HG02588 (cell line): ENCODE results near the gene SIK1.
"Not testable (repeated sequence)": the region's sequence is repeated elsewhere in the genome, so short reads cannot be mapped to it uniquely, and the experiment has no call there.

Experiments
- ATAC-seq: cut with Tn5 transposase; IDR thresholded peaks from one replicate; pipeline ENCODE4 v1.9.1; 2021; ENCODE audit warnings: mild to moderate bottlenecking, moderate library complexity; ENCODE audit not compliant: unreplicated experiment

SIK1 gene

DNA sequence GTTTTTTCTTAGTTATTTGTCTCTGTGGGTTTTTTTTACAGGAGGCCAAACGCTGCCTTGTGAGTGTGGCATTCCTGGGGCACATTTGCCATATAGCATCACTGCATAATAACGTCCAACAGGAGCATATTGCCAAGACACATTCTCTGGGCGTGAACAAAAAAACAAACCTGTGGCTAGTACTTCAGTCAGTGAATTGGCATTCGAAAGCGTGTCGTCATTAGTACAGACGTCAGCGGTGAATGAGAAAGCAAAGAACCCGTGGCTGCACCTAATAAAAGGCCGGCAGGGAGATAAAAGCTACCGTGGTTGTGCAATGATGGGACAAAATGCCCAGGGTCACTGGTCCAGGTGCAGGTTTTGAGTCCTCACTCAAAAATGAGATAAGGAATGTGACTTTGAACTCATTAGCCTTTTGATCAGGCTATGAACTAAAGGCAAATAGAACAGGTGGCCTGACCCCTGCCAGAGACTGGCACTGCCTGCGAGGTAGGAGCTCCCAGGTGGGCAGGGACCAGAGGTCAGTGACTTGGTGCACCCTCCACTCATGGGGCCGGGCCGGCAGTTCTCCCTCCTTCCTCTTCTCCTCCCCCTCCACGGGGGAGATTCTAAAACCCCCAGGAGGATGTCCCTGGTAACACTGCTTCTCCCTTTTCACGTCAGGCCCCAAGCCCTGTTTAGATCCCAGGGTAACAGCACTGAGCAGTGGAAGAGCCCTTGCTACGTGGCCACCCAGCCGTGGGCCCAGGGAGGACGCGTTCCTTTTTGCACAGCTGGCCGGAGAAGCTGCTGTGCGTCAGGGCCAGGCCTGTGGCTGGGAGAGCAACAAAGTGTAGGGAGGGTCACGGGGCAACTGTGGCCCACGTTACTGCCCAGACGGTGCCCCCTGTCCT is 14.2 kb upstream of the SIK1 start:
- not testable (repeated sequence) for ATAC-seq

DNA sequence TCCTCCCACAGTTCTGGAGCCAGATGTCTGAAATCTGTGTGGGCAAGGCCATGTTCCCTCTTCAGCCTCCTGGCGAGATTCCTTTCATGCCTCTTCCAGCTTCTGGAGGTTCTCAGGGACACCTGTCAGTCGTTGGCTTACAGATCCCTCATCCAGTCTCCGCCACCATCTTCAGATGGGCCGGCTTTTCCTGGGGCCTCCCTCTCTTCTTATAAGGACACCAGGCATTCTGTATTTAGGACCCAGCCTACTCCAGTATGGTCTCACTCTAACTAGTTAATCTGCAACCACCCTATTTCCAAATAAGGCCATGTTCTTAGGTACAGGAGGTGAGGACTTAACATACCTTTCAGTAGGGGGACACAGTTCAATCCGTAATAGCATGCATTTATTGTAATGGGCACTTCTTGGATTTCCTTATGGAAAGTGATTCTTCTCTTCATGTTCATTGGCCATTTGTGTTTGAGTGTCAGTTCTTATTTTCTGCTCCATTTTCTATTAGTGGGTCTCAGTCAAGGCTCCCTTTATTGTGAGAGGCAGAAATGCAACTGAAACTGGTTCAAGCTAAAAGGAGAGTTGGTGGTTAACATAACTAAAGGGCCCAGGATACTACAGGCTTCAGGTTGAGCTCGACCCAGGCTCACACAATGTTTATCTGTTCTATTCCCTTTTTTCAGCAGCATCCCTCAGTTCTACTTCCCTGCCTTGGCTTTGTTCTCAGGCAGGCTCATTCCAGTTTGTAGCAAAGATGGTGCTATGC is 12.6 kb upstream of the SIK1 start:
- not testable (repeated sequence) for ATAC-seq

DNA sequence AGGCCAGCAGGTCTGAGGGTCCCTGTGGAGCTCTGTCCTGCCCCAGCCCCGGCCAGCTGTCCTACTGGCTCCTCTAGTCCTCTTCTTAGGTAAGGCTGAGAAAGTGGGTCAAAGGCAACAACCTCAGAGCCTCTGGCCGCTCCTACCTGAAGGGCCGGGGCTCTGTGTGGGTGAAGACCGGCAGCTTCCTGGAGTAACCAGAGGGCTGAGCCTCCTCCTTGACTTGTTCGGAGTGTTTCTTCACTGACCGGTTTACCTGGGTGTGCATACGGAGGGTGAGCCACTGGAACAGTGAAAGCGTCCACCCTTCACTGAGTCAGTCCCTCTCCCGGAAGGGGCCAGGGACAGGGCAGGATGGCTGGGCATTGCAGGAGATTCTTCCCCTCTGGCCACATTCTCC is 9.3 kb upstream of the SIK1 start:
- ATAC-seq: not testable (repeated sequence)

DNA sequence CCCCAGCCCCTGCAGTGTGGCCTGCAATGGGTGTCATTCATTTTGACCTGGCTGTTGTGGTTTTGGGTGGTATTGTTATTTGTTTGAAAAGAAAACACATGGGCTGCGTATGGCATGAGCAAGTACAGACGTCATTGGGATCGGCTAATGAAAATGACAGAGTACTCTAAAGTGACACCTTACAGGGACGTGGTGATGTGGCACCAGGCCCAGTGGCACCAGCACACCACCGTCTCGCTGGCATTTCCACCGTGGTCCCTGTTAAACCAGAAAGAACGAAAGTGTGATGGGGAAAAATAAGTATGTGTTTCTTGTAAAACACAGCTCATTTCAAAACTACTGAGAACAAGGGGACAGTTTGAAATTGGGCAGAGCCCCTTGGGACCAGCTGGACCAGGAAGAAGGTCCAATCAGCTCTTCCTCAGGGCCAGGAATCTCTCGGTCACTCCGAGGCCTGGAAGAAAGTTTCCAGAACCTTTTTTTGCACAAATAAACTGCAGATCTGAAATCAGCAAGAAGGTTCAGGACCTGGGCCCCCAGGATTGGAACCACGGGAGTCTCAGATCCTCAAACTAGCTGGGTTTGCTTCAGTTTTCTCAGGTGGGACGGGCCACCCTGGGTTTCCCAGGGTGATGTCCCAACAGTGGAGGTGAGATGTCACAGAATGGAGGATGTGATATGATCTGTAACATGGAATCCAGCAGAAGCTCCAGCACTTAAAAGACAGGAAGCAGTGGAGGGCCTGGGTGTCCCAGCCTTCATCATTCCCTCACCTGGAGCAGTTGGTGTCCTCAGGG is 6.6 kb upstream of the SIK1 start:
- not testable (repeated sequence) for ATAC-seq

DNA sequence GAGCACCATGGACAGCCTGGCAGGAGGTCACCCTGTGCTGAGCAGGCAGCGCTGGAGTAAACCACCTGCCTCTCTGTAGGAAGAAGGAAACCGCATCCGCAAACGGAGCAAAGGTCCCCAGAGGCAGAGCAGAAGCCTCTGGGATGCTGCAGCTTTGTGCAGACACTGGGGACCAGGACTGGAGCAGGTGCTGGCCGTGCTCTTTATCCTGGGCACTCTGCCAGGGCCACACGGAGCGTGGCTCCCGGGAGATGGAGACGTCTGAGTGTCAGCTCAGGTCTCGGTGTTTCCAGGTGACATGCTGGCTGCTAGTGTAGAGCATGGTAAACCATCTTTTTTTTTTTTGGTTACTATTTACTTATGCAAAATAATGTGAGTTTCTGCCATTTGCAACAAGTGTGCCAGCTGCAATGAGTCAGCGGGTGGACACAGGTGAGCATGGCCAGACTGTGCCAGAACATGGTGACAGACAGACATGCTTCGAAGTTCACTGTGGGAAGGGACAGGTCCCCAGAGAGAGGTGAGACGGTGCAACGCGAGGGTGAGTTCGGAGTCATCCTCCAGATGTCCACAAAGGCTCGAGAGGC is 4.0 kb upstream of the SIK1 start:
- ATAC-seq: not testable (repeated sequence)

DNA sequence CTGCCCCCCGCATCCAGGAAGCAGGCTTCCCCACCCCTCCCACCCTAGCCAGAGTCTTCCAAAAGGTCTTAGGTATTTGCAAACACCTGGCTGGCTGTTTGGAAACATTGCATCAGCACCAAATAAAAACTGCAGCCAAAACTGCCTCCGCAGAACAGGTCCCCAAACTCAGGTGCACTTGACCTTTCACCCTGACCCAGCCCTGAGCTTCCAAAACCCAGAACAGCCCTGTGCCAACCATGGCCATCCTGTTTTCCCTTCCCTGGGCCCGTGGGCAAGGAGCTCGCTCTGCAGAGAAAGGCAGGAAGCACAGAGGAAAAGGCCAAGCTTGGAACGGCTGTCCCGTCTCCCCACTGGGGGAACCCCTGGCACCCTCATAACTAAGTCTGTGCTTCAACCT is 2.0 kb upstream of the SIK1 start:
- ATAC-seq: not testable (repeated sequence)

DNA sequence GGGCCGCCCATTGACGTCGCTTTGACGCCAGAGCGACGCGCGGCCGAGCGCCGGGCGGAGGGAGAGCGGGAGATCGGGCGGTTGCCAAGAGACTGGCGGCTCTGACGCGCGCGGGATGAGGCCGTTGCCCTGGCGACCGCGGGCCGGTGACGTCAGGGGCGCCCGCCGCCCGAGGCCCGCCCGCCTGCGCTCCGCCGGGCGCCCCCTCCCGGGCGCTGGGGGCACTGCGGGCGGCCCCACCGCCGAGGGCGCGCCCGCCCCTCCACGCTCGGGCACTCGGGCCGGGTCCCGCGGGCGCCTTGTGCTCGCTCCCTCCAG is 270 bp upstream of the SIK1 start:
- ATAC-seq: peak; percentile 66

DNA sequence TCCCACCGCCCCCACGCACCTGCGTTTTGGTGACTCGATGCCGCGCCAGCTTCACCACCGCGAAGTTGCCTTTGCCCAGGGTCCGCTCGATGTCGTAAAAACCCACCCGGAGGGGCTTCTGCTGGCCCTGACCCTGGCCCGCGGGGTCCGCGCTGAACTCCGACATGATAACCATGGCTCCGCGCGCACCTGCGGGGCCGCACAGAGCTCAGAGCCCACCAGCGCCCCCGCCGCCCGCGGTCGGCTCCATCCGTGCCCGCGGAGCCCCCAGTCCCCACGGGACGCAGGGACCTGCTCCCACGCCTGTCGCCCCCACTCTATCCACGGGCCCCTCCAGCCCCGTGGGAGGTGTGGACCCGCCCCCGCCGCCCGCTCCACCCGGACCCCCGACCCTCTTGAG is 927 bp downstream of the SIK1 start:
- ATAC-seq: not testable (repeated sequence)

DNA sequence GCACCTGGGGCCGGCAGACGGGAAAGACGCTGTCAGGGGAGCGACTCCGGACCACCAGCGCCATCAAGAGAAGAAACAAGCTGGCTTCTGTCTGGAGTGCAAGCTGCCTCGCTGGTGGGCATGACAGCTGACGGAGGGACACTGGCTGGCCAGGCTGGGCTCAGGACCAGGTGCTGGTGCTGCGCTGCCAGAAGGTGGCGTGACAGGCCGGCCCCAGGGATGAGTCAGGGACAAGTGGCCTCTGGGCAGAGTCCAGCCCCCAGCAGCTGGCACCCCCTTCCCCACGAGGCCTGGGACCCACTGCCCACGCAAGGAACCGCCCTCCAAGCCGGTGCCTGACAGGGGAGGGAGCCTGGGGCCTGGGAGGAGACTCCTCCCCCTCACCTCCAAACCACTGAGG is 7.5 kb downstream of the SIK1 start:
- not testable (repeated sequence) for ATAC-seq

DNA sequence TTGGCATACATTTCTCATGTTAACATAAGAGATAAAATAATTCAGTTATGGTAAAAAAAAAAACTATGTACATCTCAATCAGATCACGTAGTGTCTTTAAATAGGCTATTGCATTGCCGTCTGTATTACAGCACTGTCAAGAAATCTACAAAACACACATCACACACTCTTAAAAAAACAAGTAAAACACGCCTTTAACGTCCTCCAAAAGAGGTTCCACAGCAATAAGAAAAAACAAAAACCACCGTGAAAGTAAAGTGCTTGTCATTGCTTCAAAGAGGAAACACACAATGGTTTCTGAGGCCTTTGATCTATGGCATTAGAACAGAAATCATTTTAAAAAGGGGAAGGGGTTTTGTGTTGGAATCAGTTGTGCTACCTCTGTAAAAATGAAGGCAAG is 12.4 kb downstream of the SIK1 start:
- not testable (repeated sequence) for ATAC-seq

DNA sequence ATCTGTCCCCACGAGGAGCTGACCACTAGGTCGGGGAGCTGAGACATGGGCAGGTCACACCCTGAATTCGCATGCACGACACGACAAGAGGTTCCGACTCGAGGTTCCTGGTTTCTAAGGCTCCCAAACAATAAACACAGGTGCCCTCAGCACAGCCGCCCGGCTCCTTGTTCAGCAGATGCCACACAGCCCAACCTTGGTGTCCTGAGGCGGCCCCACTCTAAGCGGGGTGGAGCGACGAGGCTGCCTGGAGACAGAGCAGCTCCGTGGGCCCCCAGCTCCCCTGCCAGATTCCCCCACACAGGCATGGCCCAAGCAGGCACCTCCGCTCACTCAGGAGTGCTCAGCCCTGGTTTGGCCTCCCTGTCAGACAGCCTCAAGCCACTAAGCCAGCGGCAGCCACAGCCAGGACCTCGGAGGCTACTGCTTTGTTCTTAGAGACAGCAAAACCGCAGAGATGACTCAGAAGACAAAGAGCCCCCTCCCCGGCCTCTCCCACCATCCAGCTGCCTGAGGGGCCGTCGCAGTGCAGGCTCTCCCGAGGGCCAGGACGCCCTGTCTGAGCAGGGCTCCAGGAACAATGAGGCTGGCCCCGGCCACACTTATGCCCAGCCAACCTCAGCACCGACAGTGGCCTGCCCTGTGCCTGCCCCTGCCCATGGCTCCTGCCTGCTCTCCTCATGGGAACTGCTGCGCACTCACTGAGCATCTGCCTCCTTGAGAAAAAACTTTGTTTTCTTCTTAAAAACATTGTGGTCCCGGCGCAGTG is 14.7 kb downstream of the SIK1 start:
- ATAC-seq: not testable (repeated sequence)

DNA sequence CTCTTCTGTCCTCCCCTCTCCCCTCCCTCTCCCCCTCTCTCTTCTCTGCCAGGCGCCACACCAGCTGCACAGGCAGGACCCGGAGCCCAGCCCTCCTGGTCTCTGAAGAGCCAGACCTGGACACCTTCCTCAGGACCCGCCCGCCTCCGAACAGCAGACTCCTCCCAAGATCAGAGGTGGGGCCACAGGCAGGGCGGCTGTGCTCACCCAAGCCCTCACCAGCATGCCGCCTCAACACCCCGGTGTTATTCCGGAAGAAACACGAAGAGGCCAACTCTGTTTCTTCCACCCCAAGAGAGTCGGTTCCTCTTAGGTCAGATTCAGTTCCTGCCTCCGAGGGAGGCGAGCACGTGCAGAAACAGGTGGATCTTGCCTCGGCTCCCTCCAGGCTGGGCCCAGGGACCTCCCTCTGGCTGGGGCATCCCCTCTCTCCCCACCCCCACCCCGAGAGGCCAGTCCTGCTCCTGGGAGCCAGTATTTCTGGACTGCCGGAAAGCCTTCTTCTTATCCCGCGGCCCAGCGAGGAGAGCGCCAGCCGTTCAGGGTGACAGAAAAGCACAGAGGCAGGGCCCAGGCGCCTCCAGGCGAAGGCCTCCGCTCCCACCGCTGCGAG is 16.4 kb downstream of the SIK1 start:
- not testable (repeated sequence) for ATAC-seq

DNA sequence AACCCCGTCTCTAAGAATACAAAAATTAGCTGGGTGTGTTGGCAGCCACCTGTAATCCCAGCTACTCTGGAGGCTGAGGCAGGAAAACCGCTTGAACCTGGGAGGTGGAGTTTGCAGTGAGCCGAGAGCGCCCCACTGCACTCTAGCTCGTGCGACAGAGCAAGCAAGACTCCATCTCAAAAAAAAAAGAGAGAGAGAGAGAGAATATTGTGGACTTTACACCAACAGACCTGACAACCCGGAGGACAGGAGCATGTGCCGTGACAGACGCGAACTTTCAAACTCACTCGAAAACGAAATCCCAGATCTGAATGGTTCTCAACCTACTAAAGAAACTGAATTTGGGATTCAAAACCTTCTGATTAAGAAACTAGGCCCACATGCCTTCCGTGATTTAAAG is 19.8 kb downstream of the SIK1 start:
- ATAC-seq: not testable (repeated sequence)

DNA sequence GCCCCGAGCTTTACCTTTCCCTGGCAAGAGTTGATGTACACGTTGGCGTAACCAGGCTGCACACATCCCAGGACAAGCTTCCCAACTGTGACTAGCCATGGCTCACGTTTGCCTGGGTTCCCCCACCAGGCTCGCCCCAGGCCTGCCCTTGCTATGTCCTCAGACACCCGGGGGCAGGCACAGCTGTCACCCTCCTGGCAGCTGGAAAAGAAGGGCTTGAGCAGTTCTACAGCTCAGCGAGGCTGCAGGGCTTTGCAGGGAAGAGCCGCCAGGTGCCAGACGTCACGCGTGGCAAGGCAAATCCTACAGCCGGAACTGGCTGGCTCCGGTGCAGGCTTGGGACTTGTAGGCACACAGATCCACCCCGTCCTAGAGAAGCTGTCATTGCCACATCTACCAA is 22.5 kb downstream of the SIK1 start:
- ATAC-seq: not testable (repeated sequence)

DNA sequence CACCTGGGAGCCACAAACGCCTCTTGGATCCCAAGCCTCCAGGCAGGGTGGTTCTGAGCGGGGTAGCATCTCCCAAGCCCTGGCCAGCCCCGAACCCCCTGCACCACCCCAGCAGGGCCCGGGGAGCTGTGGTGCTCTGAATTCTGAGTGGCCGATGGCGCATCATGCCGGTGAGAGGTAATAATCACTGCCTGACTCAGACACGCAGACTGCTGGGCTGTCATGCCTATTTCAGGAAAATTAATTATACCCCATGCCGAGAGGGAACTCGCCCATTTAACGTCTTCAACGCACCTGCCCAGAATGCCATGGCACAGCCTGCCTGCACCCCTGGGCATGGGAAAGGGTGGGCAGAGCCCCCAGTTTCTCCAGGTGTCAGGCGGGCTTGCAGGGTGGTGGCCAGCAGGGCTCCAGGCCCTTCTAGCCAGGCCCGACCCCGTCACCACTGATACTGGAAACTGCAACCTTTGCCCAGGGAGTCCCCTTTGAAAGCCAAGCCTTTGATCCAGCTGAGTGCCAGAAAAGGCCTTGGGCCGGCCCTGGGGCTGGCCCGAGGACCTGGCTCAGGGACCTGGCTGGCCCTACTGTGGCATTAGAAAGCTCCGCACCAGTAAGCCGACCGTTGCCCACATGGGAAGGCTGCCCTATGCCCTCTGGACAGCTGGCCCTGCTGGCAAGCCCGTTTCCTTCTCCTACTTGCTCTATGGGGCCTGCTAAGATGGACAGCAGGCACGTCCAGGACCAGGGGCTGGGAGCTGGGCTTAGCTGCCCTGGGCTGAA is 23.1 kb downstream of the SIK1 start:
- ATAC-seq: not testable (repeated sequence)

DNA sequence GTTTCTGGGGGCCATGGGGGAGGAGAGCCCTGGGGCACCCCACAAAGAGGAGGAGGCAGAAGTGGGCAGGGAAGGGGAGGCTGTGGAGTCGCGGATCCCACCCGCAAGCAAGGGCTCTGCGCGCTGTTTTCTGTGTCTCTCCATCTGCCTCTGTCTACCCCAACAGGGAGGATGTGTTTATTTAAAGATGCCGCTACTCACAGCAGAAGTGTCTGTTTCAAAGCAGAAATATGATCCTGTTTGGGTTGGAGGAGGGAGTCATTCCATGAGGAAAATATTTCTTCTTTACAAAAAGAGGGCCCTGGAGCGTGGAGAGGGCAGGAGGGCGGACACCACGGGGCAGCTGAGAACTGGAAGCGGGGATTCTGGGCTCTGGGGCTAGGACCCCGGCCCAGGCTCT is 25.8 kb downstream of the SIK1 start:
- ATAC-seq: not testable (repeated sequence)

DNA sequence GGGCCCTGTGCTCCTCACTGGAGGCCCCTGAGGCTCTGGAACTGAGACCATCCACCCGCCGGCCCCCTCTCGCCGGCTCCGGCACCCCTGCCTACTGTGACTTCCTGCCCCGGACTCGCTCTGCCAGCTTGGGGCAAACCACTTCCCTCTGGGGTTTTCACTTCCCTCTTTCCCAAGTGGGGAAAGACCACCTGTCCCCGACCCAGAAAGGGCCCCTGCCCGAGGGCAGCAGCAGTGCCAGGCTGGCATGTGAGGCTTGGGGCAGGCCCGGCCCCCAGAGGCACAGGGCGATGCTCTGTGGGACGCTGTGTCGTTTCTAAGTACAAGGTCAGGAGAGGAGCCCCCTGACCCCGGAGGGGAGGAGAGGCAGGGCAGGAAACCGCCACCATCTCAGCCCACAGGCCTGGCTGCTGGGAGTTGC is 27.3 kb downstream of the SIK1 start:
- ATAC-seq: not testable (repeated sequence)

DNA sequence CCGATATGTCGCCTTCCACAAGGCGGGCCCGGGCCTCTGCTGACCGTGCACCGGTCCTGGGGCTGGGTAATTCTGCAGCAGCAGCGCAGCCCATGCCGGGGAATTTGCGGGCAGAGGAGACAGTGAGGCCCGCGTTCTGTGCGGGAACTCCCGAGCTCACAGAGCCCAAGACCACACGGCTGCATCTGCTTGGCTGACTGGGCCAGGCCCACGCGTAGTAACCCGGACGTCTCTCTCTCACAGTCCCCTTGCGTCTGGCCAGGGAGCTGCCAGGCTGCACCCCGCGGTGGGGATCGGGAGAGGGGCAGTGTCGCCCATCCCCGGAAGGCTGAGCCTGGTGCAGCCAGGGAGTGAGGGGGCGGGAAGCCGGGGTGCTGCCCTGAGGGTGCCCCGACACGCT is 27.8 kb downstream of the SIK1 start:
- not testable (repeated sequence) for ATAC-seq

DNA sequence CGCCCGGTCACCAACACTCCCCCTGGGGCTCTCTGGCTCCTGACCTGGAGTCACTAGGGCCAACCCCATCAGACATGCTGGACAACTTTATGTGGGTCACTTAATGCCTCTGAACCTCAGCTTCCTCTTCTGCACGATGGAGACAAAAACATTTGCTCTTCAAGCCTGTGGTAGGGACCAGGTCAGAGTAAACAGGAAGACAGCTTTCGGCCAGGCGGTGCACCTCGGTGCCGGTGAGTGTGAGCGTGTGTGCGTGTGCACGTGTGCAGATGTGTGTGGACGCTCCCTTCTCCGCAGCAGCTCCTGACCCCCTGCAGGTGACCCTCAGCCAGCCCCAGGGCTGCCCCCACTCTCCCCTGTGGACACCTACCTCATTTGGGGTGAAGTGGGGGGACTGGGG is 28.4 kb downstream of the SIK1 start:
- ATAC-seq: not testable (repeated sequence)
